Panc1 (cell line): Measurements from ENCODE around the gene SALL4.

Experiments
- CTCF ChIP-seq: fragments of 450-650 bp; IDR thresholded peaks from 2 replicates; pipeline ENCODE4 v1.5.1; 2017; ENCODE audit warnings: mild to moderate bottlenecking
- POLR2AphosphoS5 ChIP-seq: IDR thresholded peaks from 2 replicates; pipeline ENCODE4 v1.6.1; 2012; ENCODE audit warnings: mild to moderate bottlenecking, low read depth, low read length, moderate library complexity
- REST ChIP-seq, 2 experiments: IDR thresholded peaks; 2 replicates each; pipeline ENCODE4 v1.6.1; 2011 to 2012; ENCODE audit warnings: low read depth in 2 of 2, control low read depth in 1 of 2, low read length in 1 of 2, mild to moderate bottlenecking in 1 of 2, moderate library complexity in 1 of 2; ENCODE audit not compliant: insufficient read depth in 1 of 2
- SIN3A ChIP-seq: IDR thresholded peaks from 2 replicates; pipeline ENCODE4 v1.6.1; 2012; ENCODE audit warnings: low read depth, mild to moderate bottlenecking, low read length, moderate library complexity, borderline replicate concordance; ENCODE audit not compliant: insufficient read depth
- TCF7L2 ChIP-seq: IDR thresholded peaks from 2 replicates; pipeline ENCODE4 v1.6.1; 2011; ENCODE audit warnings: mild to moderate bottlenecking, low read depth, low read length, inconsistent platforms

- no peak for TF ChIP-seq CTCF
- no peak for TF ChIP-seq SIN3A
- TF ChIP-seq TCF7L2 = no peak
- TF ChIP-seq REST (IDR thresholded peaks at IDR 0.05; ENCODE audit: insufficient read depth in 1 of 2, low read depth in 2 of 2, low read length in 1 of 2) = no peak
- no peak for TF ChIP-seq POLR2AphosphoS5
These were observed 34.2 kb downstream of the SALL4 start, which contains the start of gene ATP9A for GRCh38 chr20:51767867-51768758.
